Measurements from ENCODE around the gene CPED1. TPM values are rescaled to one million over a fixed set of nuclear protein-coding genes. Genes with fewer than 3 reads are reported as not detected.

CPED1 gene
- total RNA-seq, 1 experiment from 2014 or later, result 0.13 TPM

DNA sequence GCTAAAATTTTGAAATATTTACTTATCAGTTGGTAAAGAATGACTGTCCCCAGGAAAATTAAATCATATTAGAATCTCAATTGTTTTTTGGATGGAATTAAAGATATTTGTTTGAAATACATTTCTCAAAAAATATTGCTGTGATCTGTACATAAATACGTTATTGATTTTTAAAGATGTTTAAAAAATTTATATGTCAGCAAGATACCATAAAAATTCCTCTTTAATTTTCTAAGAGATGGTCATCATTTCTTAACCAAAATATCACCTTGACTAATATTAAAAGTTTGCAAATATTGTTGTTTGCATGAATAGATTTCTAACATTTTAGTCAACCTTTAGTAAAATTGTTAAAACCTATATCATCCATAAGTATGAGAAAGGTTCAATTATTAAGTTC is 192.8 kb downstream of the CPED1 start:
- no peaks in the 10 kb centered on the region for H3K9me3 ChIP-seq (ENCODE audit: control insufficient read depth, low read depth, low read length)
- peaks cover 0 to 2% of the 10 kb centered on the region in 2 experiments; a peak in 1 of 4 replicates for H3K4me1 Mint-ChIP-seq
- H4K91ac ChIP-seq (ENCODE audit: insufficient read length, low read depth, low read length), result no peak overlapping the region
- no peaks in the 10 kb centered on the region for H3K23me2 ChIP-seq (ENCODE audit: insufficient read length, low read depth, low read length, poor library complexity, severe bottlenecking)
- H3K14ac ChIP-seq (ENCODE audit: insufficient read depth, low read length), result no peak overlapping the region
- TF ChIP-seq, protein P1, sequence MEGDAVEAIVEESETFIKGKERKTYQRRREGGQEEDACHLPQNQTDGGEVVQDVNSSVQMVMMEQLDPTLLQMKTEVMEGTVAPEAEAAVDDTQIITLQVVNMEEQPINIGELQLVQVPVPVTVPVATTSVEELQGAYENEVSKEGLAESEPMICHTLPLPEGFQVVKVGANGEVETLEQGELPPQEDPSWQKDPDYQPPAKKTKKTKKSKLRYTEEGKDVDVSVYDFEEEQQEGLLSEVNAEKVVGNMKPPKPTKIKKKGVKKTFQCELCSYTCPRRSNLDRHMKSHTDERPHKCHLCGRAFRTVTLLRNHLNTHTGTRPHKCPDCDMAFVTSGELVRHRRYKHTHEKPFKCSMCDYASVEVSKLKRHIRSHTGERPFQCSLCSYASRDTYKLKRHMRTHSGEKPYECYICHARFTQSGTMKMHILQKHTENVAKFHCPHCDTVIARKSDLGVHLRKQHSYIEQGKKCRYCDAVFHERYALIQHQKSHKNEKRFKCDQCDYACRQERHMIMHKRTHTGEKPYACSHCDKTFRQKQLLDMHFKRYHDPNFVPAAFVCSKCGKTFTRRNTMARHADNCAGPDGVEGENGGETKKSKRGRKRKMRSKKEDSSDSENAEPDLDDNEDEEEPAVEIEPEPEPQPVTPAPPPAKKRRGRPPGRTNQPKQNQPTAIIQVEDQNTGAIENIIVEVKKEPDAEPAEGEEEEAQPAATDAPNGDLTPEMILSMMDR (conservative IDR thresholded peaks at IDR 0.05), result no peak
- no peak overlapping the region for H3K23ac ChIP-seq (ENCODE audit: insufficient read length, low read depth, low read length)
- no peaks in the 10 kb centered on the region for H3K9me3 Mint-ChIP-seq
- no peak overlapping the region for H3K27ac ChIP-seq (ENCODE audit: insufficient read length, low read depth, low read length)
- WGBS (ENCODE audit: extremely low coverage, insufficient read length, low lambda C conversion rate), result no CpG with 5 or more reads among the region's 1 CpG
- no peak overlapping the region for H3T11ph ChIP-seq (ENCODE audit: low read length)
- H2AFZ ChIP-seq (ENCODE audit: low read length), result no peak overlapping the region
- no peaks in the 10 kb centered on the region for H3K79me2 ChIP-seq (ENCODE audit: insufficient read depth, low read length)
- no peak overlapping the region for H3K56ac ChIP-seq (ENCODE audit: insufficient read length, low read depth, low read length)
- no peak for DNase-seq
- H3K79me1 ChIP-seq (ENCODE audit: insufficient read depth, low read depth, low read length, poor library complexity, severe bottlenecking), result no peaks in the 10 kb centered on the region
- no peak overlapping the region for H3K27ac Mint-ChIP-seq
- H3K4me1 ChIP-seq (ENCODE audit: insufficient read depth, low read length), result no peaks in the 10 kb centered on the region
- no peak overlapping the region for H4K8ac ChIP-seq (replicated peaks; ENCODE audit: insufficient read length, low read depth, low read length)
- no peak overlapping the region for H3K4me2 ChIP-seq (ENCODE audit: insufficient read depth, insufficient read length, low read length)
- no peak overlapping the region for H2BK5ac ChIP-seq (ENCODE audit: insufficient read length, low read length)
- H3K36me3 Mint-ChIP-seq (ENCODE audit: insufficient read depth in 1 of 3, low read depth in 3 of 3), result no peaks in the 10 kb centered on the region
- H3K9ac ChIP-seq (ENCODE audit: extremely low read depth, insufficient read length, low read length), result no peak overlapping the region
- H3K27me3 ChIP-seq (ENCODE audit: insufficient read depth, low read length), result no peaks in the 10 kb centered on the region
- H3K4me3 Mint-ChIP-seq, result no peak overlapping the region
- H2BK120ac ChIP-seq (ENCODE audit: low read depth, low read length, poor library complexity, severe bottlenecking), result no peak overlapping the region
- H3K4ac ChIP-seq (ENCODE audit: low read depth, low read length), result no peak overlapping the region
- no peak overlapping the region for H2BK20ac ChIP-seq (ENCODE audit: low read depth, low read length, poor library complexity, severe bottlenecking)
- no peak overlapping the region for H2AK5ac ChIP-seq (ENCODE audit: insufficient read length, low read length)
- no peak overlapping the region for H4K5ac ChIP-seq (ENCODE audit: insufficient read length, low read depth, low read length)
- H3K18ac ChIP-seq (ENCODE audit: insufficient read length, low read depth, low read length), result no peak overlapping the region
- no peak overlapping the region for H2BK12ac ChIP-seq (ENCODE audit: insufficient read length, low read depth, low read length)
- no peaks in the 10 kb centered on the region; the same call in 1 of the 2 replicates for H3K27me3 Mint-ChIP-seq (ENCODE audit: low read depth)
- no peaks in the 10 kb centered on the region for H4K20me1 ChIP-seq (ENCODE audit: control insufficient read depth, insufficient read depth, insufficient read length)
- H2BK15ac ChIP-seq (ENCODE audit: low read depth, low read length), result no peak overlapping the region

All from H9 (cell line).